GOT3 (cell line): ENCODE data around the gene CIDEB.
"Not testable (repeated sequence)": the region's sequence is repeated elsewhere in the genome, so short reads cannot be mapped to it uniquely, and the experiment has no call there.

ENCODE experiments used
- DNase-seq: peaks from one replicate; lab custom pipeline; 2025; ENCODE audit warnings: mixed read lengths; lab: John Stamatoyannopoulos, UW

The CIDEB gene, protein sequence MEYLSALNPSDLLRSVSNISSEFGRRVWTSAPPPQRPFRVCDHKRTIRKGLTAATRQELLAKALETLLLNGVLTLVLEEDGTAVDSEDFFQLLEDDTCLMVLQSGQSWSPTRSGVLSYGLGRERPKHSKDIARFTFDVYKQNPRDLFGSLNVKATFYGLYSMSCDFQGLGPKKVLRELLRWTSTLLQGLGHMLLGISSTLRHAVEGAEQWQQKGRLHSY

DNA sequence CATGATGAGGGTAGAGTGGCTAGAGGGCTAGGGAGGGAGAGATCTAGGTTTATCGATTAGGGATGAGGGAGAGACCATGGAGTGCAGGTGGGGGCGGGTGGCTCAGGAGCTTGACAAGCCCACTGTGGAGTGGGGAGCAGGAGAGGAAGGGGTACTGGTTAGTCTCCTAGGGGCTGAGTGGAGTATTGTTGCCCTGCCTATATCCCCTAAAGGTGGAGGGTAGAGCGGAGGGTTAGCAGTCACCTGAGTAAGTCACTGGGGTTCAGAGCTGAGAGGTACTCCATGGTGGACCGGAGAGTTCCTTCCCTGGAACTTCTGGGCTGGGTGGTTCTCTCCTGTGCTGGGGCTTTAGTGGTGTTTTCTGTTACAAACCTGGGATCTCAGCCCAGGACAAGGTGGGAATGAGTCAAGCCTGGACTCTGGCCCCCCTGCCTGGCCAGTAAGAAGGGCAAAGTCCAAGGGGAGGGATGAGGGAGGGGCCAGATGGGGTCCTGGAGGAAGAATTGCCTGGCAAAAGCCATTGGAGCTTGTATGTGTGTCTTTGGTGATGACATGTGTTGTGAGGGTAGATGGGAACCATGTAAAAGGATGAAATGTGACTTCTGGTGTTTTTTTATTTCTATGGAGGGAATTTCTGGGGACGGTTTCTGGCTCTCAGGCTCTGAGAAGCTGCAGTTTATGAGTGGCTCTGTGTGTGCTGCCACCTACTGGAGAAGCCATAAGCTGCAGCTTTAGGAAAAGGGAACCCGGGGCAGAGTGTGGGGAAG, at the start of gene CIDEB:
CIDEB (minus strand) TSS at position 403 of the 767 bp plus-strand sequence; CDS start at position 284, 119 bp downstream.
- no peak for DNase-seq

DNA sequence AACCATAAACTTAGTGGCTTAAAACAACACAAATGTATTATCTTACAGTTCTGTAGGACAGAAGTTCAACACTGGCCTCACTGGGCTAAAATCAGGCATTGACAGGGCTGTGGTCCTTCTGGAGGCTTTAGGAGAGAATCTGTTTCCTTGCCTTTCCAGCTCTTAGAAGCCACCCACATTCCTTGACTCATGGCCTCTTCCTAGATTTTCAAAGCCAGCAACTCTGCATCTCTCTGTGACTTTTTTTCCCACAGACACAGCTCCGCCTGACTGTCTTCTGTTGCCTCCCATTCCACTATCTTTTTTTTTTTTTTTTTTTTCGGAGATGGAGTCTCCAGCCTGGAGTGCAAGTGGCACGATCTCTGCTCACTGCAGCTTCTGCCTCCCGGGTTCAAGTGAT, 48.4 kb upstream of the CIDEB start:
- DNase-seq = no peak

DNA sequence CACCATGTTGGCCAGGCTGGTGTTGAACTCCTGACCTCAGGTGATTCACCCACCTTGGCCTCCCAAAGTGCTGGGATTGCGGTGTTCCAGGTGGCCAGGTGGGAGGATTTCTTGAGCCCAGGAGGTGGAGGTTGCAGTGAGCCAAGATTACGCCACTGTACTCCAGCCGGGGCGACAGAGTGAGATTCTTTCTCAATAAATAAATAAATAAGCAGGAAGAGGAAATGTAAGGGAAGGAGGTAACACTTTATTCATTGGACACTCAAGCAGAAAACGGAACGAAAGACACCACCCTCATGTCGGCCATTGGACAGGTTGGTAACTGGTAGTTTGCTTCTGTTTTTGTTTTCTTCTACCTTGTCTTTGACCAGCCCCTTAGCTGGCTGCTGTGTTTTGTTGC, 47.2 kb upstream of the CIDEB start:
- no peak for DNase-seq

DNA sequence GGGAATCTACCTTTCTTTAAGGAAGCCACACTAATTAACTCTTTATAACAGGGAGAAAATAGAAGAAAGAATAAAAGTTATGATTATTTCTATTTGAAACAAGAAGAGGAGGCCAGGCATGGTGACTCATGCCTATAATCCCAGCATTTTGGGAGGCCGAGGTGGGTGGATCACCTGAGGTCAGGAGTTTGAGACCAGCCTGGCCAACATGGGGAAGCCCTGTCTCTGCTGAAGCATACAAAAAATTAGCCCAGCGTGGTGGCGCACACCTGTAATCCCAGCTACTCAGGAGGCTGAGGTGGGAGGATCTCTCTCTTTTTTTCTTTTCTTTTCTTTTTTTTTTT, 46.7 kb upstream of the CIDEB start:
- DNase-seq = not testable (repeated sequence)

DNA sequence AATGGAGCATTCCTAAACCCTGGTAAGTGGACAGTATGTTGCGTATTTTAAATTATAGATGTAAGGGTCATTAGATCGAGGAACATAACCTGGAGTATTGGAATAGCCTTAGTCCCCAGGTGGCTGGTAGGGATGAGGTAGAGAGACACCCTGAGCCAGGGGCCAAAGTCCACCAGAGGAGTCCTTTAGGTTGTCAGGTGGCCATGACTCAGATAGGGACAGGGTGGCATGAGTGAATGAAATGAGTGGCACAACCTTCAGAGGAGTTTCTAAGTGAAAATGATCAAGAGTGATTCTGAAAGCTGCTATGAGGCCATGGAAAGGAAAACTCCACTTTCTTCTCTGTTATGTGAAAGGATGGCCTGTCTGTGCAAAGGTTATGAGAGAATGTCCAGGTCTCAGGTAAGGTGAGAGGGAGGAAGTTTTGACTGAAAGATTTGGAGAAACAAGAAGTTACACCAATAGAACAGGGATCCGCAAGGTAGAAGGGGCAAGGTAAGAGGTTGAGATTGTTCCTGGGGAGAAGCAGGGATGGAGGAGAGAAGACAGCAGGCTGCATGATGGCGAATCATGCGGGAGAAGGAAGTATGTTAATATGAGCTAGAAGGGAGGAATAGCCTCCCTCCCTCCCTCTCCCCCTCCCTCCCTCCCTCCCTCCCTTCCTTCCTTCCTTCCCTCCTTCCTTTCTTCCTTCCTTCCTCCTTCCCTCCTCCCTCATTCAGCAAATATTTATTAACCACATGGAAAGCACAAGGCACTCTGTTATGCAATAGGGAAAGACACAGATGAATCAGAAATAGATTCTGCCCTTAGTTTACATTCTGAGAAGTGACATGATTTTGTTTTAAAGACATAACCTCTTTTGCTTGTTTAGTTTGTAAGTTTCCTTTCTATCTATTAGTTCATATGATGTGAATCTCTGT, 46.0 kb upstream of the CIDEB start:
- DNase-seq = no peak

DNA sequence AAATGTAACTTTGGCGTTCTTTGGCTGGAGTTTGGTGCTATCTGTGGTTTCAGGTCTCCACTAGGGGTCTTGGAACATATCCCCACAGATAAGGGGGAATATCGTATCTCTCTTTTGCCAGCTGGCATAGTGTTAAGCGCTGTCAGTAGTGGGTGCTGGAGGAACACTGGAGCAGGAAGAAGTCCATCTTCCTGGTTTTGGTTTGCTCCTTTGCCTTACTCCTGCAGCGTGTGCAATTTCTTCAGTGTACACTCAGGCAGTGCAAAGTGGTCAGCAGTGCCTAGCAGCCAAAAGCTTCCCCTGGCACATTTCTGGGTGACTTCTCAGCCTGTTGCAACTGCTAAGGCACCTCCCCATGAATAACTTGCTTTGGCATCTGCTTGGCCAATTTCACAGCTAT, 43.7 kb upstream of the CIDEB start:
- no peak for DNase-seq

DNA sequence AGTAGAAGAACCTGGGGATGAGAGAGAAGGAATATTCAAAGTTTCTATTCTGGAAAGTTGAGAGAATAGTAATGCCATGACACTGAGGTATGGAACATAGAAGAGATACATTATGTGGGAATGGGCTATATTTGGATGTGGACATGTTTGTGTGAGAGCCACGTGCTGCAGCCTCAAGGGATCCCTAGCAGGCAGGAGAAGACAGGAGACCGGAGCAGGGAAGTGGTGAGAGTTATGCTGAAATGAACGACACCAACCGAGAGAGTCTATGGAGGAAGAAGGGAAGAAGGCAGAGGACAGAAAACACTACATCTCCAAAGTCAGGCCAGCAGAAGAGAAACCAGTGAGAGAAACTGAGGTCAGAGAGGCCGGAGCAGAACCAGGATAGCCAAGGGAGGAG, 42.0 kb upstream of the CIDEB start:
- no peak for DNase-seq

DNA sequence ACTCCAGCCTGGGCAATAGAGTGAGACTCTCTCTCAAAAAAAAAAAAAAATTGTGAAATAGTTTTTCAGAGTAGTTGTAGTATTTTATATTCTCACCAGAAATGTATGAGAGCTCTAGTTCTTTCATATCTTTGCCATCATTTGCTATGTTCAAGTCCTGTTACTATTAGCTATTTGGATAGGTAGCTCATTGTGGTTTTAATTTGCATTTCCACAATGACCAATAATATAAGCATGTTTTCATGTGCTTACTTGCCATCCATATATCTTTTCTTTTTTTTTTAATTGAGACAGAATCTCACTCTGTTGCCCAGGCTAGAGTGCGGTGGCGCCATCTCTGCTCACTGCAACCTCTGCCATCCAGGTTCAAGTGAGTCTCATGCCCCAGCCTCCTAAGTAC, 40.4 kb upstream of the CIDEB start:
- DNase-seq = no peak

DNA sequence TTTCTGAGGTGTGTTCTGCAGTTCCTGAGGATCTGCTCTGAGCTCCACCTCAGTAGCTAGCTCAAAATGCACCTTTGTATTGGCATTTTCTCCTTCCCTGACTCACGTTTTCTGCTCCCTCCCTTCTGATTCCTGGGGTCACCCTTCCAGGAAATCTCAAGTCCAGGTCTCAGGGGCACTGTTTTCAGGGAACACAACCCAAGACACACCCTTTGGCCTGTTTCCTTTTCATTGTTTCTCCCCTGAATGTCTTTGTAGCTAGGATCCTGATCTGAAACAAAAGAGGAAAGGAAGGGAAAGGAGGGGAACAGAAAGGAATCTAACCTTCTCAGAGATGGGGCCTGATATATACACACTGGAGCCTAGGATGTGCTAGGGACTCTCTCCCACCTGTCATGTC, 39.4 kb upstream of the CIDEB start:
- no peak for DNase-seq

DNA sequence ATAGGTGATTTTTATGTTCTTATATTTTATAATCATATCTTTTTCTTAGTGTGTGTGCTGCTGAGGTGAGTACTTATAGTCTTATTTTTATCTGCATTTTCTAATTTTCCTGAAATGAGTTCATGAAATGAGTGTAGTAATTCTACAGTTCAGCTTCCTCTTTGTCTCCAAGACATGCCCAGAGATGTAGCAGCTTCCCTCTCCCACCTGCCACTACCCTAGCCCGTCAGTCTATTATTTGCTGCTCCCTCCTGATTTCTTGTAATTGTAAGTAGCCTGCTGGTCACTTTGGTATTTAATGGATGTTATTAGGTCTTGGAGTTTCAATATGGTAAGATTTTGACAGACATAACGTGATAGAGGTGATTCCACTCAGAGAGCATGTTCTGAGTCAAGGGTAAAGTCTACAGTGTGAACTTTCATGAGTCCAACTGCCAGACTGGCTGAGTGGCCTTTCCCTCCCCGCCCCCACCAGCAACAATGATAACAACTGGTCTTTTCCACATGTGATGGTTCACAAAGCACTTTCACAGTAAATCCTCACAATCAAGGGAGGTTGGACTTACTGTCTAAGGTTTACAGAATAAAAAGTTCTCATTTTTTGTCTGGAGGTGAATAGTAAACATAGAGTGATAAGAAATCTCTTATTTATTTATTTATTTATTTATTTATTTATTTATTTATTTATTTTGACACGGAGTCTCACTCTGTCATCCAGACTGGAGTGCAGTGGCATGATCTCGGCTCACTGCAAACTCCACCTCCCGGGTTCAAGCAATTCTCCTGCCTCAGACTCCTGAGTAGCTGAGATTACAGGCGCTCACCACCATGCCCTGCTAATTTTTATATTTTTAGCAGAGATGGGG, 36.3 kb upstream of the CIDEB start:
- no peak for DNase-seq

DNA sequence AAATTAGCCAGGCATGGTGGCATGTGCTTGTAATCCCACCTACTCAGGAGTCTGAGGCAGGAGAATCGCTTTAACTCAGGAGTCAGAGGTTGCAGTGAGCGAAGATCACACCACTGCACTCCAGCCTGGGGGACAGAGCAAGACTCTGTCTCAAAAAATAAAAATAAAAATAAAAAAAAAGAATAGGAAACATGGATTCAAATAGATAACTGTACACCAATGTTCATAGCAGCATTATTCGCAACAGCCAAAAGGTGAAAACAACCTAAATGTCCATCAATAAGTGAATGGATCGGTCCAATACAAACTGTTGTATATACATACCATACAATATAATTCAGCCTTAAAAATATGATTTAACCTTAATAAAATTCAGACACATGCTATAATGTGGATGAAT, 35.1 kb upstream of the CIDEB start:
- DNase-seq = no peak

DNA sequence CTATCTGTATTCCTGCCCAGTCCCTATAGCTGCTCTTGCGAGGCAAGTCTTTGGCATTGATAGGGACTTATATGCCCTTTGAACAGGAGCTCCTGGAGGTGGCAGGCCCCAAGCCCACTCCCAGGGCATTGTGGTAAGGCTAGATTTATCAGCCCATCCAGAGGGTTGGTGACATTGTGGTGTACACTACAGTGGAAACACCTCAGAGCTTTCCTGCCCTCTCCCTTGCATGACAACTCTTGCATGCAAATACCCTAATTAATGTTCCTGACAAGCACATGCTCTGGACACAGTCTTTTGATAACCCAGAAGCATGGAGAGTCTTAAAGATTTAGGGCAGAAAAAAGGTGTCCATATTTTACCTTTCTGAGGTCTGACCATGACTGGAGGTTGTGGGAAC, 32.8 kb upstream of the CIDEB start:
- no peak for DNase-seq

DNA sequence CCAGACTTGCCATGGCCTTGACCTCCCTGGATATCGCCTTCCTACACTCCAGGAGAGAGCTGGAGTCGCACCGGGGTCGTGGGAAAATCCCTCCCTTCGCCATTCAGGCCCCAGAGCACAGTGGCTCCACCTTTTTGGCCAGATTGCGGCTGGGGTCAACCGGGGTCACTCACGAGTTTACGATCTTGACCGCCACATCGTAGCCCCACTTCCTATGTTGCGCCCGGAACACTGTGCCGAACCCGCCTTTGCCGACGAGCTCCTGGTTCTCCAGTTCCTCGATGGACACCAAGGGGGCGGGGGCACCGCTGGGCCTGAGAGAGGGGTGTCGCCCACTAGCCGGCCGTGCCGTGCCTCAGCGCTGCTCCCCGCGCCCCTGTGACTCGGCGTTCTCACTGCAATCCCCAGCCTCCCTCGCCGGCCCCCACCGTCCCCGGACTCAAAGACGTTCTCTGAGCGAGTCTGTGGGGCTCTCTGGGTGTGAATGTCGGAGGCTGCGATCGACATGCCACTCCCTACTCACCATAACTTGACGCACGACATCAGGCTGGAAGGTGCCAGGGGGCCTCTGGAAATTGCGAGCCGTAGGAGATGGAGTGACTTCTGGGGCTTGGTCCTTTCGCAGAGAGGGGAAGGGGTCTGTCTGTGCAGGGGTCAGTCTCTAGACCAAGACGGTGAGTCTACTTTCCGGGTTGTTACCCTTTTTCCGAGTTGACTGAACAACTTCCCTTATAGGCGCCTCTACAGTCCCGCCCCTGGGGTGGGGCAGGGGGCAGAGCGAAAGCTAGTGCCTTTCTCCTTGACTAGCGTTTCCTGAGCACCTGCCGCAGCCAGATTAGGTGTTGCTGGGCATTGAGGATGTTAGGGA, 31.7 kb upstream of the CIDEB start, which contains the start of gene RIPK3:
RIPK3 (minus strand) TSS at position 708 of the 868 bp plus-strand sequence; CDS start at position 543, 165 bp downstream.
- no peak for DNase-seq

DNA sequence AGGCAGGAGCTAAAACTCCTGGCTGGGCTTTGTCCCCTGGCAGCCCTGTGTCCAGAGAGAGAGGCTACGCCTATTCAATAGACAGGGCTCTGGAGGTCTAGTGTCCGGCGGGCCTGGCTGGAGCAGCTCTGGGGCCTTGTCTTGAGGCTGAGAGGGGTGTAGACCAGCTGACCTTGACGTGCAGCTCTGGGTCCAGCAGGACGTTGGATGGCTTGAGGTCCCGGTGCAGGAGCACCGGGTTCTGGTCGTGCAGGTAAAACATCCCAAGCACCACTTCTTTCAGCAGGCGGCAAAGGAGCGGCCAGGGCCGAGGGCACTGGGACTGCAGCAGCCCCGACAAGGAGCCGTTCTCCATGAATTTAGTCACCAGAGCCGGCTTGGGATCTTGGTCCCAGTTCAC, 31.1 kb upstream of the CIDEB start:
- no peak for DNase-seq

DNA sequence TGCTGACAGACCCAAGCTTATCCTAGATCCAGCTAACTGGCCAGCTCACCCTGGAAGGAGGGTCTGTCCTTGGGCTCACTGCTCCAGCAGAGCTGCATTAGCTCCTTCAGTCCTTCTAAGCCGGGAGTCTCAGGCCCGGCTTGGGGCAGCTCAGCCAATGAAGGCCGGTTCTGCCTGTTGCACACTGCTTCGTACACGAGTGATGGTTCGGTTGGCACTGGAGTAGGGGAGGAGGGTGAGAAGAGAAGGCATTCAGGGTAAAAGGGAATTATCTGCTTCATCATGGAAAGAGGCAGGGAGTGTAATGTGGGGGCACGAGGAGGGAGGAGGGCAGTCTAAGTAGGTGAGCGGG, 30.0 kb upstream of the CIDEB start:
- no peak for DNase-seq

DNA sequence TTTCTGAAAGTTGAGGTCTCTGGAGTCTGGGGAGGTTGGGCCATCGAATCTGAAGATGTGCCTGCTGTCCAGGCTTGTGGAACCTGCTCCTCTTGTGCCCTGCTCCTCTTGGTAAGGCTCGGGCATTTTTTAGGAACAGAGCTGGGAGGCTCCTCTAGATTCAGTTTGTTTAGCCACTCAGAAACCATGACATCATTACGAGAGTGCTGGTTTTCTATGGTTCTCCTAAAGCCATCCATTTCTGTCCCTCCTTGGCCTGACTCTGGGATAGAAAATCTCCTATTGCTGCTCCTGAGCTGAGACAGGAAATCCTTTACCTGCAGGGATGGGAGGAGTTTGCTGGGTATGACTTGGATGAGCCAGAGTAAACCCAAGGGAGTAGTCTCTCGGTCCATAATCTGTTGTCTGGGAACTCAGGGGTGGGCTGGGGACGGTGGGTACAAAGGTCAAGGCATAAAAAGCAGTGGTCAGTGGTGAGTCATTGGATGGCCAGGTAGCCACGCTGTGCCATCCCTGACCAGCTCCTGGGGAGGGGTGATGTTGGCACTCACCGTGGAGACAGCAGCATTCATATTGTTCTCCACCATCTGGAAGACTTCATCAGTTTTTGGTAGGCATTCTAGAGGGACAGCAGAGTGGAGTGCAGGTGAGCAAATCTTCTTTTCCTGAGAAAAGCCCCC, 29.5 kb upstream of the CIDEB start:
- no peak for DNase-seq

DNA sequence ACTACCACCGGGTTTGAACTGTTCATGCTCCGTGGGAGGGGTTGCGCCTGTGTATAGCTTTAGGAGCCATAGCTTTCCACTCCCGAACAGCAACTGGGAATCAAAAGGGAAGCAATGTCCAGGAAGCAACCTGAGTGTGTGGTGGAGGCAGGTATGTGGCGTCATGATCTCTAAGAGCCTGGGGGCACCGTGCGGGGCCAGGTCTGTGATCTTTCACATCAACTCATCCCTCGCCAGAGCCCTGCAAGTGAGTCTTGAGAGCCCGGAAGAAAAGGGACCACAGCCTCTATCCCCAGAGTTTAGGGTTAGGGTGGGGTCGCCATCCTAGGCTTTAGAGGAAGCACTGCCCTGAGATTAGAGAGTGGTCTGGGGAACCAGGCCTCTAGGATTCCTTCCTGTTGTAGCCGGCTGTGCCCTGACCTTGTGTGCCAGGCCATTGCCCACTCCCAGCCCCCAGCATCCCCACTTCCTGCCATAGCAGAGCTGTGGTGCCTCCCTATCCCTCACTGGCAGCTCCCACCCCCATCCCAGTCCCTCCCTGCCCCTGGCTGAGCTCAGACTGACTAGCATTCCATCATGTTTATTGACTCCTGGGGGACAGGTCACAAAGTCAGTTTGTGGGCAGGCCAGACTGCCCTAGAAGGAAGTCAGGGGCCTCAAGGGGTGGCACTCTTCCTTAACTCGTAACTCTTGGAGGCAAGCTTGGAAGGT, 27.8 kb upstream of the CIDEB start:
- no peak for DNase-seq

DNA sequence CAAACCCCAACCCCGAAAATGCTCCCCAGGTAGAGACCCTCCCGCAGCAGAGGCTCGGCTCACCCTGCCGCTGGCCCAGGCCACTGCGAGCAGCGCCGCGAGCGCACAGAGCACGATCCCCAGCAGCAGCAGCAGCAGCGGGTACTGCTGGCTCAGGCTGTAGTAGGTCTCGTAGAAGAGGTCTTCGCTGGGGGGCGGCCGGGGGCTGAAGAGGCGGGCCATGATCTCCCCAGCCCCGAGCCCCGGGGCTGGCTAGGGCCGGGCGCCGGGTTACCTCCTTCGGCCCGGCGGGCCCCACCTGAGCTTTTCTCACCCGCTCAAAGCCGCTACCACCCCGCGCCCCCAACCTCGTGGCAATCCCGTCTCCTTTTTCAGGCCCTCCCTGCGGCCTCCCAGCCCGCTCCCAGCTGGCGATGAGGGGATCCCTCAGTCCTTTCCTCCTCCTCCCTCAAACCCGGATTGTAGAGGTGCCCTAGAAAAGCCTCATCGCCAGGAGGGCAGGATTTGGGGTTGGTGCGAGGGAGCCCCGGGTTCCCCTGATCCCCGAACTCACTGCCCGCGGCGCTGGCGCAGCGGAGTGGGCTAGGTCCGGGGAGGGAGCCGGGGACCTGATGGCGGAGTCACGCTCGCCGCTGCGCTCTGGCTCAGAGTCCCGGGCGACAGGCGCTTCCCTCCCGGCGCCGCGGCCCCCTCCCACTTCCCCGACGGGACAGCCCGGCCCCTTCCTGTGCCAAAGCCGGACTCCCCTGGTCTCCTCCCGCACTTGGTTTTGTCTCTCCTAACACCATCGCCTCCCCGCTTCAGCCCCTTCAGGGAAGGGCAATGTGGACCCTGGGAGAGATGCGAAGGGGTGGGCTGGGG, 26.9 kb upstream of the CIDEB start, which contains the start of gene ADCY4:
ADCY4 (minus strand) TSS at position 641 of the 861 bp plus-strand sequence; CDS start at position 222, 419 bp downstream.
- no peak for DNase-seq
